22Rv1 (cell line): ENCODE measurements around the gene MINPP1.

ENCODE experiments used
- H3K27ac ChIP-seq: fragments of 450-650 bp; 2 replicates; pipeline ENCODE4 v1.5.1; 2017
- CTCF ChIP-seq: fragments of 450-650 bp; IDR thresholded peaks from 2 replicates; pipeline ENCODE4 v1.5.1; 2017; ENCODE audit warnings: mild to moderate bottlenecking
- ZFX ChIP-seq: fragments of 450-650 bp; IDR thresholded peaks from 2 replicates; pipeline ENCODE4 v1.6.1; 2017; ENCODE audit warnings: antibody characterized with exemption, borderline replicate concordance

MINPP1 gene

GRCh38 chr10:87547734-87548311 lies 43.1 kb downstream of the MINPP1 start:
- H3K27ac ChIP-seq, result no peak overlapping the region
- TF ChIP-seq CTCF, result no peak
- TF ChIP-seq ZFX, result no peak

GRCh38 chr10:87550741-87551140 lies 46.0 kb downstream of the MINPP1 start:
- TF ChIP-seq CTCF (no peak), ZFX (no peak)
- no peak overlapping the region for H3K27ac ChIP-seq

- H3K27ac ChIP-seq, result no peak overlapping the region
- TF ChIP-seq CTCF (no peak), ZFX (no peak)
Observed at GRCh38 chr10:87551326-87551725, 46.6 kb downstream of the MINPP1 start.

- TF ChIP-seq ZFX (no peak), CTCF (no peak)
- no peak overlapping the region for H3K27ac ChIP-seq
Observed at GRCh38 chr10:87552248-87552929, 47.7 kb downstream of the MINPP1 start.

GRCh38 chr10:87557409-87557808 lies 52.7 kb downstream of the MINPP1 start:
- TF ChIP-seq CTCF (no peak), ZFX (no peak)
- no peak overlapping the region for H3K27ac ChIP-seq

GRCh38 chr10:87558333-87558732 lies 53.6 kb downstream of the MINPP1 start:
- no peak overlapping the region for H3K27ac ChIP-seq
- no peak for TF ChIP-seq CTCF
- no peak for TF ChIP-seq ZFX

- TF ChIP-seq CTCF (no peak), ZFX (no peak)
Observed at GRCh38 chr10:87559392-87559791, 54.7 kb downstream of the MINPP1 start.

More at GRCh38 chr10:87559392-87559791, 54.7 kb downstream of the MINPP1 start:
- H3K27ac ChIP-seq, result no peak overlapping the region
